Left ventricle myocardium inferior (tissue), 1 donor: ENCODE measurements around the gene GPS1. TPM values are rescaled to one million over a fixed set of nuclear protein-coding genes. Genes with fewer than 3 reads are reported as not detected.

Experiments
- DNase-seq: peaks from one replicate; pipeline ENCODE4 v3.0.0-alpha.2; 2020
- H3K27ac ChIP-seq: fragments of 200-600 bp; replicated peaks from 2 replicates; pipeline ENCODE4 v1.8.0; 2021
- H3K27me3 ChIP-seq: fragments of 200-600 bp; 2 replicates; pipeline ENCODE4 v1.8.0; 2021; ENCODE audit warnings: low read depth
- H3K36me3 ChIP-seq: fragments of 200-600 bp; 2 replicates; pipeline ENCODE4 v1.8.0; 2021
- H3K4me1 ChIP-seq: fragments of 200-600 bp; 2 replicates; pipeline ENCODE4 v1.8.0; 2021
- H3K4me3 ChIP-seq: fragments of 200-600 bp; 2 replicates; pipeline ENCODE4 v1.8.0; 2021; ENCODE audit warnings: mild to moderate bottlenecking, moderate library complexity
- H3K9me3 ChIP-seq: fragments of 200-600 bp; replicated peaks from 2 replicates; pipeline ENCODE4 v1.8.0; 2021
- intact Hi-C: fragments of 100-400 bp; cut with micrococcal nuclease; formaldehyde crosslinking; loops from one replicate; pipeline ENCODE4 v1.11.0; 2022
- total RNA-seq: library from RNA; stranded (reverse); fragmentation: NEBNext Ultra II Directional; extraction: Animal tissue kit (Norgen Biotek cat#: 25700); gene quantifications from one replicate; pipeline ENCODE4 v1.2.1, GENCODE V29; 2021
- TF ChIP-seq, protein P1 (sequence below): fragments of 200-600 bp; IDR thresholded peaks from 2 replicates; pipeline ENCODE4 v1.8.0; 2021; ENCODE audit warnings: antibody characterized with exemption, mild to moderate bottlenecking, borderline replicate concordance
- donor health status: DM: no; HTN: yes; CAD: no; lungs with severe emphysema.

The GPS1 gene
- total RNA-seq, 1 donor from 2014 or later, result 85.9 TPM

DNA sequence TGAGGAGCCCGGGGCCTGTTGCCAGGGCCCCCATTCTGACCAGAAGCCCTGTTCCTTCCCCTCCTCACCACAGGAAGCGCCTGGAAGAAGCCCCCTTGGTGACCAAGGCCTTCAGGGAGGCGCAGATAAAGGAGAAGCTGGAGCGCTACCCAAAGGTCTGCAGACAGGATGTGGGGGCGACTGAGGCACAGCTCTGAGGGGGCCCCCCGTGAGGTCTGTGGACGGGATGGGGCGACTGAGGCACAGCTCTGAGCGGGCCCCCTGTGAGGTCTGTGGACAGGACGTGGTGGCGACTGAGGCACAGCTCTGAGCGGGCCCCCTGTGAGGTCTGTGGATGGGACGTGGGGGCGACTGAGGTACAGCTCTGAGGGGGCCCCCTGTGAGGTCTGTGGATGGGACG is 42.3 kb upstream of the GPS1 start:
- TF ChIP-seq, protein P1, sequence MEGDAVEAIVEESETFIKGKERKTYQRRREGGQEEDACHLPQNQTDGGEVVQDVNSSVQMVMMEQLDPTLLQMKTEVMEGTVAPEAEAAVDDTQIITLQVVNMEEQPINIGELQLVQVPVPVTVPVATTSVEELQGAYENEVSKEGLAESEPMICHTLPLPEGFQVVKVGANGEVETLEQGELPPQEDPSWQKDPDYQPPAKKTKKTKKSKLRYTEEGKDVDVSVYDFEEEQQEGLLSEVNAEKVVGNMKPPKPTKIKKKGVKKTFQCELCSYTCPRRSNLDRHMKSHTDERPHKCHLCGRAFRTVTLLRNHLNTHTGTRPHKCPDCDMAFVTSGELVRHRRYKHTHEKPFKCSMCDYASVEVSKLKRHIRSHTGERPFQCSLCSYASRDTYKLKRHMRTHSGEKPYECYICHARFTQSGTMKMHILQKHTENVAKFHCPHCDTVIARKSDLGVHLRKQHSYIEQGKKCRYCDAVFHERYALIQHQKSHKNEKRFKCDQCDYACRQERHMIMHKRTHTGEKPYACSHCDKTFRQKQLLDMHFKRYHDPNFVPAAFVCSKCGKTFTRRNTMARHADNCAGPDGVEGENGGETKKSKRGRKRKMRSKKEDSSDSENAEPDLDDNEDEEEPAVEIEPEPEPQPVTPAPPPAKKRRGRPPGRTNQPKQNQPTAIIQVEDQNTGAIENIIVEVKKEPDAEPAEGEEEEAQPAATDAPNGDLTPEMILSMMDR, result no peak
- Histone ChIP-seq H3K36me3 (no peaks in the 10 kb centered on the region), H3K27me3 (no peaks in the 10 kb centered on the region), H3K4me1 (peaks cover 64% of the 10 kb centered on the region), H3K27ac (no peak overlapping the region), H3K4me3 (no peak overlapping the region), H3K9me3 (no peaks in the 10 kb centered on the region)
- intact Hi-C loops, result no loop called here
- no peak for DNase-seq

DNA sequence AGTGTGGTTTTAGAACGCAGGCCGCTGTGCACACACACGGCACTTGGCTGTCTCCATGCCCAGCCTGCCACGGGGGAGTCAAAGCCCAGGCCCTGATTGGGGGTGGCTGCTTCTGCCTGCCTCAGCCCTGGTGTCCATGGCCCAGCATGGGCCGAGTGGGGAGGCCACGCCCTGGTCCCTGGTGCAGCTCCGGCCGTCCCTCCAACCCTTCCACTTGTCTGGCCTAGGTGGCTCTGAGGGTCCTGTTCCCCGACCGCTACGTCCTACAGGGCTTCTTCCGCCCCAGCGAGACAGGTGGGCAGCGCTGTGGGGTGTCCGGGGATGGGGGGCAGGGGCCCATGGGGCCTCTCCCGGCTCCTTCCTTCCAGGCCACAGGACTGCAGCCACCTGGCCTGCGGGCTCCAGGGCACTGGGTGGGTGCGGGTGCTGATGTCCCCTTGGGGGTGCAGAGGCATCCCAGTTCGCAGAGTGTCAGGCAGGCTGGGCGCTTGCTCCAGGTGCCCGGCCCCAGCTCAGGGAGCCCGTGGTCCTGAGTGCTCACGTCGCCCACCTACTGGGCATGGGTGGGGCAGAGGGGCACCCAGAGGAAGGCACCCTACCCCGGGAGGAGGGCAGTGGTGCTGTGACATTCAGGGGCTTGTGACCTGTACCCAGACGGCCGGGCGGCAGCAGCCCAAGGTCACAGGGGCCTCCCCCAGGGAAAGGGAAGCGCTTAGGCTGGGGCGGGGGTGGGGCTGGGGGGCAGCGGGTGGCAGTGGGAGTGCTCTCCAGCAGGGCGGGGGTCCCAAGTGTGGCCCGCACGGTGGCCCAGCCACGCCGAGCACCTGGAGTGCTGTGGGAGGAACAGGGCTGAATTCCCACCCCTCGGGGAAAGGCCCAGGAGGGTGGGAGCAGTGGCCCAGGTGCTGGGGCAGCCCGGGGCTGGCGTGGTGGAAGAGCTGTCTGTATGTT is 40.8 kb upstream of the GPS1 start:
- H3K4me3 ChIP-seq, result no peak overlapping the region
- TF ChIP-seq, protein P1, result no peak
- no peak for DNase-seq
- no peak overlapping the region for H3K27ac ChIP-seq
- peaks cover 67% of the 10 kb centered on the region for H3K4me1 ChIP-seq
- H3K36me3 ChIP-seq, result no peaks in the 10 kb centered on the region
- no peaks in the 10 kb centered on the region for H3K9me3 ChIP-seq
- intact Hi-C loops, result no loop called here
- H3K27me3 ChIP-seq, result no peaks in the 10 kb centered on the region

DNA sequence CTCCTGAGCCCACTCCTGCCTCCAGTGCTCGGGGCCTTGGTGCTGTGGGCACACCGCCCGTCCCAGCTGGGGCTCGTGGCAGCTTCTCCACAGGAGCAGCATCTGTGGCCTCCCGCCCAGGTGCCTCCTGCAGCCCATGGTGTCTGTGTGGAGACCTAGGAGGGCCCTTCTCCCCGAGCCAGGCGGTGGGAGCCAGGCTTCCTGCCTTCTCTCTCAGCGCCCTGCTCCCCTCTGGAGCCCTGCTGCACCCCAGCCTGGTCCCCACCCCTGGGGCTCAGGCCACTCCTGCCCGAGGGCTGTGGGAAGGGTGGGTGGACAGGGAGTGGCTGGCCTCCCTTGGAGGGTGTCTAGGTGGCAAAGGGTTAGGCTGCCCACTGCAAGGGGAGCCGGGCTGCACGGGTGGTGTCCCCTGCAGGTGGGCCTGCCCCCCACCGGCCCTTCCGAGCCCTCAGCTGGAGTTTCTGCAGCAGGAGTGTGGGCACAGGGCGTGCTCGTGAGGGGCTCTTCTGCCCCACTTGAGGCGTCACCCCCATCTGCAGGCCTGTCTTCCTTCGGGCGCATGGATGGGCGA is 40.0 kb upstream of the GPS1 start:
- H3K36me3 ChIP-seq, result no peaks in the 10 kb centered on the region
- intact Hi-C loops, result no loop called here
- H3K4me3 ChIP-seq, result no peak overlapping the region
- H3K9me3 ChIP-seq, result no peaks in the 10 kb centered on the region
- peaks cover 58% of the 10 kb centered on the region for H3K4me1 ChIP-seq
- TF ChIP-seq, protein P1, result no peak
- no peak for DNase-seq
- no peaks in the 10 kb centered on the region for H3K27me3 ChIP-seq
- peak overlapping the region; percentile 96 for H3K27ac ChIP-seq

DNA sequence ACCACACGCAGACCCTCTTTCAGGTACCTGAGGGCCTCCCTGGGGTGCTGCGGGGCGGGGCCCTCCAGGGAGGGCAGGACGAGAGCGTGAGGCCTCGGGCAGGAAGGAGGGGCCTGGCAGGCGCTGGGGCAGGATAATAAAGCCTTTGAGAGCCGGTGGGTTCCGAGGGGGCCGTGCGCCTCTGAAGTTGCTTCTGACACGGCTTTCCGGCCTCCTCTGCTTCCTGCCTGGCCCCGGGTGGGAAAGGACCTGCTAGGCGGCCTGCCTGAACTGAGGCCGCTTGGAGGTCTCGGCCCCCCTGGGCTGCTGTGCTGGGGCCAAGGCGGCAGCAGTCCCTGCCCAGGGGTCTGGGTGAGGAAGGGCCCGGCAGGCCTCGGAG is 39.4 kb upstream of the GPS1 start:
- Histone ChIP-seq H3K36me3 (no peaks in the 10 kb centered on the region), H3K4me1 (peaks cover 53% of the 10 kb centered on the region), H3K9me3 (no peaks in the 10 kb centered on the region), H3K27me3 (no peaks in the 10 kb centered on the region), H3K27ac (peak overlapping the region; percentile 96), H3K4me3 (no peak overlapping the region)
- TF ChIP-seq, protein P1, result no peak
- intact Hi-C loops, result no loop called here
- DNase-seq, result no peak

DNA sequence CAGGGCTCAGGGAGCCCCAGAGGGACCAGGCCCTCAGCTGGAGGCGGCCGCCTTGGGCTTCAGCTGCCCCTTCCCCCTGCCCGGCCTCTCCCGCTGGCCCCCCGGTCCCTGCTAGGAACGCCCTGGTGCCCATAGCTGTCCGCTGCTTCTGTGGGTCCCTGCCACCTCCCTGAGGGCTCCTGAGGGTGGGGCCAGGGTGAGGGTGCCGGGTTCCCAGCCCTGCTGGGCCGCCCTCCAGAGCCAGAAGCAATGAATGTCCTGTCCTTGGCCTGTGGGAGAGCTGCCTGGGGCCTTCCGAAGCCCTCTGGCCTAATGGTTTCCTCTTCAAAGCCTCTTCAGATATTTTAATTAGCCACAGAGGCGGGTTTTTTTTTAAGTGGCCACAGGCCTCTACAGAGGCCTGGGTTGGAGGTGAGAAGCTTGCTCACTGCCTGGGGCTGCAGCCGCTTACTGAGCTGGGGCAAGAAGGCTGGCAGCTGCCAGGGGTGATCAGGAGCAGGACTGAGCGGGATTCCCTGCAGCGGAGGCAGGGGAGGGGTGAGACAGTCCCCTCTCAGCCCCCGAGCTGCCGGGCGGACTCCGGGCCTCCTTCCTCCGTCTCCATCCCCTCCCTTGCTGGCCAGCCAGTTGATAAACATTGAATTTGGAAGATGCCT is 38.9 kb upstream of the GPS1 start:
- H3K4me1 ChIP-seq, result peaks cover 48% of the 10 kb centered on the region
- DNase-seq, result no peak
- no peaks in the 10 kb centered on the region for H3K36me3 ChIP-seq
- H3K4me3 ChIP-seq, result peak overlapping the region; percentile 33
- intact Hi-C loops, result no loop called here
- TF ChIP-seq, protein P1, result no peak
- no peaks in the 10 kb centered on the region for H3K27me3 ChIP-seq
- H3K27ac ChIP-seq, result peak overlapping the region; percentile 96
- no peaks in the 10 kb centered on the region for H3K9me3 ChIP-seq
